ENCODE results near the gene CYSTM1.

- TF ChIP-seq CTCF (IDR thresholded peaks at IDR 0.05) (no peak), POLR2A (IDR thresholded peaks at IDR 0.05) (no peak)
These were observed 53.4 kb downstream of the CYSTM1 start for GRCh38 chr5:140228364-140228837.
